Stimulated activated CD4-positive, alpha-beta T cell treated with anti-CD3 and anti-CD28 coated beads, Interleukin-1b, Interleukin-23, amount 100 ng/mL, for 4 hours (primary cell): Measurements from ENCODE around the gene ABCA4.
"Not testable (repeated sequence)": the region's sequence is repeated elsewhere in the genome, so short reads cannot be mapped to it uniquely, and the experiment has no call there.

Experiments
- DNase-seq, 2 donors: peaks; one replicate each; pipeline ENCODE4 v3.0.0-alpha.2; 2020; ENCODE audit warnings: low read depth in 2 of 2

The ABCA4 gene

DNA sequence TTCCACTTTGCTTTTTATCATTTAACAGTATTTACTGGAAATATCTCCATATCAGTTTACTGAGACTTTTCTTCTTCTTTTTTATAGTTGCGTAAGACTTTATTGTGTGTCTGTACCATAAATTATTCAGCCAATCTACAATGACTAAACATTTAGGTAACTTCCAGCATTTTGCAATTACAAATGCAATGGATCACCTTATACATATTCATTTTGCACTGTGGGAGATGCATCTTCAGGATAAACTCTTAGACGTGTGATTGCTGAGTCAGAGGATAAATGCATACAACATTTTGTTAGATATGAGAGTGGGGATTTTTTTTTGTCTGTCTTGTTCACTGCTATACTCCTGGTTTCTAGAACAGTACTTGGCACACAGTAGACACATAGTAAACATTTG lies 116.0 kb downstream of the ABCA4 start:
- no peak for DNase-seq

GRCh38 chr1:94002046-94002787 lies 118.7 kb downstream of the ABCA4 start:
- DNase-seq, result no peak

DNA sequence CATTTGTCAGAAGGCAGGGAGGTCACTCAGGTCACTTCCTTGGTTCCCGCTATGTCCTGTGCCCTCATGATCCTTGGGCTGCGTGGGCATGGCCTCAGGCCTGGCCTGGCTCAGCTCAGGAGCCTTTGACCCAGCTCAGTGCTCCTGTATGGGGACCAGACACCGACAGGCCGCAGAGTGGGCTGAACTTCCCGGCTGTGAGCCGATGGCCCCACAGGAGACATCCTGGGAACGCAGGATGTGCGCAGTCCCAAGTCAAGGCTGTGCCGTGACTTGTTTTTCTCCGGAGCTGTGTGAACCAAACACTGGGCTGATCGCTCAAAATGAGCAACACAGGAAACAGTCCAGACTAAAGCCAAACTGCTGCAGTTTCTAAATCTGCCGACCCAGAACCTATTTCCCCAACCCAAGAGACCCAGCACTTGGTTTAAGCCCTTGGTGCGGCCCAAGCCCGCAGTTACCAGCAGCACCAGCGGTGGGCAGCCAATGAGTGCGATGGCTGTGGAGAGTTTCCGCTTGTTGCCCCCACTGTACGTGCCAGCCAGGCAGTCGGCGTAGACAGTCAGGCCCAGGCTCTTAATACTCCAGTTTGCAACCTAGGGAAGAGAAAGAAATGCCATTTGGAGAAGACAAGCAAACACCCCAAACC lies 119.4 kb downstream of the ABCA4 start:
- DNase-seq, result no peak

DNA sequence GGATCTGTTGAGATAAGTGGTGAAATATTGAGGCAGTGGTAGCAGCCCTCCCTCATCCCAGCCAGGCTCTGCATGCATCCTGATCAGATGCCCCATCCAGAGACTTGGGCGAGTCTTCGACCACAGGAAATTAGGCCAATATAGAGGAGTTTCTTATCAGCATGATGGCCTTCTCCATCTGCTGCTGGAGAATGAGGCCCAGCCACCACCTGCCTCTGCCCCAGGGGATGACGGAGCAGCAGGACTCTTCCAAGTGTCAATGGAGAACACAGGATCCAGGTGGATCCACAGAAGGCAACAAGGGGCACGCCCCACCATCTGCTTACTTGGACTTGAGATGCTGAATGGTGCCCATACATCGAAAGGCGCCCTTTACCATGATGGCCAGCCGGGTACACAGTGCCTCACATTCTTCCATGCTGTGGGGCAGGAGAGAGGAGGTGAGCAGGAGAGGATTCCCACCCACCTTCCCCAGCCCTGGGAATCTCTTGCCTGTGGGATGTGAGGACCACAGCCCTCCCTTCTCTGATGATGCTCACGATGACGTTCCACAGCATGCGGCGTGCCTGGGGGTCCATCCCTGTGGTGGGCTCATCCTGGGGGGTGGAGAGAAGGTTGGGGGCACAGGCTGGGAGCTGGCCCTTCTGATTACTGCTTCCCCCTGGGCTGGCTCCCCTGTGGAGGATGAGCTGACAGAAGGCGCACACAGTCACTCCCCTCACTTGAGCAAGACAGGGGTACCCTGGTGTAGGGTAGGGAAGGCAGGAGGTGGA lies 120.3 kb downstream of the ABCA4 start:
- DNase-seq, result no peak

GRCh38 chr1:93999840-94000415 lies 121.0 kb downstream of the ABCA4 start:
- DNase-seq, result no peak

DNA sequence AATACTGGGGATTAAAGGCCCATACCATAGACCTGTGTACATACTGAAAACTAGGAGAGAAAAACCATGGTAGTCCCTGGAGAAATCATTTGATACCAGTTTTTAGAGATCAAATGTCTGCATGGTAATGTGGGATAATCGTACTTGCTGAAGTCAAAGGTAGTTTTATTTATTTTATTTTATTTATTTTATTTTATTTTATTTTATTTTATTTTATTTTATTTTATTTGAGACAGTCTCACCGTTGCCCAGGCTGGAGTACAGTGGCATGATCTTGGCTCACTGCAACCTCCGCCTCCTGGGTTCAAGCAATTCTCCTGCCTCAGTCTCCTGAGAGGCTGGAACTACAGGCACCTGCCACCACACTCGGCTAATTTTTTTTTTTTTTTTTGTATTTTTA lies 122.4 kb downstream of the ABCA4 start:
- DNase-seq, result not testable (repeated sequence)

- no peak for DNase-seq
Measured at GRCh38 chr1:93997756-93998155, 123.2 kb downstream of the ABCA4 start.

GRCh38 chr1:93995837-93996536 lies 125.0 kb downstream of the ABCA4 start:
- DNase-seq, result no peak

- no peak for DNase-seq
Measured at GRCh38 chr1:93993731-93994130, 127.2 kb downstream of the ABCA4 start.

DNA sequence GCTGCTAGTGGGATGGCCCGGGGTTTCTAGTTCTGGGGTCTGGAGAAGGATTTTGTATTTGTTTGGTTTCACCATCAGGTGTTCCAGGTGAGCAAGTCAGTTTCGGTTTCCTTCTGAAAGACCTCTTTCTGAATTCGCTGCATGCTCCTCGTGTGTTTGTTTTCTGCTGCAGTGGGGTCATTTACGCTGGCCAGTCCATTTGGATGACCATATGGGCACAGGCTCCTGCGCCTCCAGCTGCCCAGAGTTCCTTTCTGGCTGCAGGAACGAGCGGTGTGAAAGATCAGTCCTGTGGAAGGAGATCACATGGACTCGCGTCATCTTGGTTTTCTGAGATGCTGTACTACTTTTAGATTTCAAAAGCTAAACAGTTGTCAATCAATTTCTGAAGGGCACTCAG lies 128.0 kb downstream of the ABCA4 start:
- no peak for DNase-seq

DNA sequence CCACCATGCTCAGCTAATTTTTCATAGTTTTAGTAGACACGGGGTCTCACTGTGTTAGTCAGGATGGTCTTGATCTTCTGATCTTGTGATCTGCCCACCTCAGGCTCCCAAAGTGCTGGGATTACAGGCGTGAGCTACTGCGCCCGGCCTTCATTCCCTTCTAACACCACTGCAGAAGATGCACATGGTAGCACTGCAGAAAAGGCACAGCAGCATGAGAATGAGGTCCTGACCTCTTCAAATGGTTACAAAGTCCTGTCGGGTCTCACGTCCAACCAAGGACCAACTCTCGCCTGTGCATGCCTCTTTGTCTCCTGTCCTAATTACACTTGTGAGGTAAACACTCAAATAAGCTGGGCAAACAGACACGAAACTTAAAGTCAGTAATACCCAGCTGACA lies 128.8 kb downstream of the ABCA4 start:
- no peak for DNase-seq

- no peak for DNase-seq
Measured at GRCh38 chr1:93991271-93991670, 129.7 kb downstream of the ABCA4 start.

DNA sequence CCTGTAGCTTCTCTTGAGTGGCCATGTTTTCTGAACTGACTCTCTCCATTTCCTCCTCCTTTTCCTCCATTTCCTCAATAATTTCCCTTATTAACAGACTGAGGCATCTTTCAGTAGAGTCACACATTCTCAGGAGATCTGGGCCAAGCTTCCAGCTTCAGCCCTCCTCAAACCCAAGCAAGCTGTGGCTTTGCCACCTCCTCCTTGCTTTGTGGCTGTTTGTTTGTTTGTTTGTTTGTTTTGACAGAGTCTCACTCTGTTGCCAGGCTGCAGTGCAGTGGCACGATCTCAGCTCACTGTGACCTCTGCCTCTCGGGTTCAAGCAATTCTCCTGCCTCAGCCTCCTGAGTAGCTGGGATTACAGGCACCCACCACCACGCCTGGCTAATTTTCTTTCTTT lies 130.5 kb downstream of the ABCA4 start:
- not testable (repeated sequence) for DNase-seq

DNA sequence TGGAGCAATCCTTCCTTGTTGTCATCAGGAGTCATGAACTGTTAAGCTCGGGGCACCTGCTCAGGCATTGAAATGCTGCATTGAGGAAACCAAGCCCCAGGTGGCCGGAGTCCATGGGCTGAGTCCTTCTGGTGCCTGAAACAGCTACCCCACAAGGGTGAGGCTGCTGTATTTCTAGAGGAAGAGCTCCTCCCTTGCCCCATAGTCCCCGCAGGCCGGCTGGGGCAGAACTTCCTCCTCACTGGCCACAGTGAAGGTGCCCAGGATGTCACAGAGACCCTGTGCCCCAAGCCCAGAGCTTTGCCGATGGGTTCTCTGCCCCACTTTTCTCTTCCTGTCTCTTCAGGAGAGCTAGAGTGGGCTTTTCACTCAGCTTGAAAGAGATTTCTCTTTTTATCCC lies 130.9 kb downstream of the ABCA4 start:
- DNase-seq, result no peak

DNA sequence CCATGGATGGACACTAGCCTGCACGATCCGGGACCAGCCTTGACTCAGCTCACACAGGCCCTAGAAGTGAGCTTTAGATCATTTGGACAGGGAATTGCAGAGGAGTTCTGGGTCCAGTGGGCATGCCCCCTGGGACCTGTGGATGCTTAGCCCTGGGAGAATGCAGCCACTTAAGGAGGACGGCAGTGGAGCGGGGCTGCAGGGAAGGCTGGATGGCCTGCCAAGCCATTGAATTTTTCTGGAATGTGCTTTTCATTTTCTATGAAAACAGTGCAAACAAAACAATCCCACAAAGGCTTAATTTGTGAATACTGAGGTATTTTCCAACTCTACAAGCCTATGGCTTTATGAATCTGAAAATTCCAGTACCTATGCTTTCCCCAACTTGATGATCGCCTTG lies 131.3 kb downstream of the ABCA4 start:
- no peak for DNase-seq

DNA sequence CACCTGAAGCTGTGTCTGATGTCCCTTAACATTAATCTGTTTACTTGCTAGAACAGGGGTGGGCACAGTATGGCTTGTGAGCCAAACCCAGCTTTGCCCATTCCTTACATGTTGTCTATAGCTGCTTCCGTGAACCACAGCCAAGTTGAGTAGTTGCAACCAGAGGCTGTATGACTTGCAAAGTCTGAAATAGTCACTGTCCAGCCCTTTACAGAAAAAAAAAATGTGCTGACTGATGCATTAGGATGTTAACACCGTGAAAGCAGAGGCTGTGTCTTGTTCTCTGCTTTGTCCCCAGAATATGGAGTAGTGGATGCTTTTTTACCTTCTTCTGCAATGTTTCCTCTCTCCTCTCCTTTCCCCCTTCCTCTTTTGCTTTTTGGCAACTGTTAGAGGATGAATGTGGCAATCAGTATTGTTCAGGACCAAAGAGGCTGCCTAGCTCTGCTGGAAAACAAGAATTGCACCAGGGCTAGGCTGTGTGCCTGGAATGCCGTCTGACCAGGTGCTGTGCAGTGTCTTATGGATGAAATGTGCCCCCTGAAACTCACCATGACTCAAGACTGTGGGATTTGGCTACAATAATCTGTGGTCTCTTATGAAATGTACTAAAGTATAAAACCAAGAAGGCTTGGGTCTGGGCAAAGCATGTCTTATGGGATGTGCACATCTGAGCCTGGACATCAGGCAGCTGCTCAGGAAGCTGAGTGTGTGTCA lies 132.2 kb downstream of the ABCA4 start:
- DNase-seq, result no peak

- no peak for DNase-seq
Measured at GRCh38 chr1:93981274-93981667, 139.7 kb downstream of the ABCA4 start.

DNA sequence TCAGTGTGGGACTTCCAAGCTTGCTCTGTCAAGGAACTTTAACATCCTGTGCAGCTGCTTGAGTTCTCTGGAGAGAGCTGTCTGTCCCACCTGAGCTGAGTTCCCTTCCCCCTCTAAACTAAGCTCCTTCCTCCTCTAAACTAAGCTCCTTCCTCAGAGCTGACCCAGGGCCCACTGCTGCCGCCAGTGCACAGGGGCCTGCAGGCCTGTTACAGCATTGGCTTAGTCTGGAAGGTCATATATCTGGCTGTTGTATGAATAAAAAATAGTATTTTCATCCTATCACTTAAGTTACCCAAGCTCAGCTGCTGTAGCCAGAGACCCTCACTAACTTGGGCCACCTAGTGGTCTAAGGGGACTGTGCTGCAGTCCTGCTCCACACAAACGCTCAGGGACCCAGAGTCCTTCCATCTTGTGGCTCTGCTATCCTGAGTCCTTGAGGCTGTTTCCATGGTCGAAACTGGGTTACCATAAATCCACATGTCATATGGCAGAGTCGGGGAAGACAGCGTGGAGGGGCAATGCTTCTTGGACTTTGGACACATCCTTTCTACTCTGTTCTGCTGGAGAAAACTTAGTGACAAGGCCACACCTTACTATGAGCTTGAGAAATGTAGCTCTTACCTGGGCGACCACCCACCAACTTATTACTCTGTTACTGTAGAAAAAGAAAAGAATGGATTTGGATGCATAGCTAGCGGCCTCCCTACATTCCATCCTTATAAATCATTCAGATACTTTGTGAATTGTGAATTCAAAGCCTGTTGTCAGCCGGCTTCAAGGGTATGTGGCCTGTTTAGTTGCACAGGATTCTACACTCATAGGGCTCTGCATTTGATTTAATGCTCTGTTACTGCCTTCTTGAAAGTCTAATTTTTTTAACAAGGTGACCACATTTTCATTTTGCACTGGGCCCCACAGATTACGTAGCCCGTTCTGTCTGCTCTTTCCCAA lies 140.4 kb downstream of the ABCA4 start:
- DNase-seq, result no peak

- DNase-seq, result no peak
Measured at GRCh38 chr1:93979718-93980319, 141.1 kb downstream of the ABCA4 start.
